SK-N-MC (cell line): ENCODE data around the gene EXPH5.

ENCODE experiments used
- EZH2 ChIP-seq: fragments of 200-600 bp; sonication (generic); IDR thresholded peaks from one replicate; pipeline ENCODE4 v1.6.1; 2017; ENCODE audit warnings: antibody characterized with exemption
- POLR2AphosphoS5 ChIP-seq: IDR thresholded peaks from 2 replicates; pipeline ENCODE4 v1.6.1; 2012; ENCODE audit warnings: mild to moderate bottlenecking, low read depth, low read length, borderline replicate concordance

DNA sequence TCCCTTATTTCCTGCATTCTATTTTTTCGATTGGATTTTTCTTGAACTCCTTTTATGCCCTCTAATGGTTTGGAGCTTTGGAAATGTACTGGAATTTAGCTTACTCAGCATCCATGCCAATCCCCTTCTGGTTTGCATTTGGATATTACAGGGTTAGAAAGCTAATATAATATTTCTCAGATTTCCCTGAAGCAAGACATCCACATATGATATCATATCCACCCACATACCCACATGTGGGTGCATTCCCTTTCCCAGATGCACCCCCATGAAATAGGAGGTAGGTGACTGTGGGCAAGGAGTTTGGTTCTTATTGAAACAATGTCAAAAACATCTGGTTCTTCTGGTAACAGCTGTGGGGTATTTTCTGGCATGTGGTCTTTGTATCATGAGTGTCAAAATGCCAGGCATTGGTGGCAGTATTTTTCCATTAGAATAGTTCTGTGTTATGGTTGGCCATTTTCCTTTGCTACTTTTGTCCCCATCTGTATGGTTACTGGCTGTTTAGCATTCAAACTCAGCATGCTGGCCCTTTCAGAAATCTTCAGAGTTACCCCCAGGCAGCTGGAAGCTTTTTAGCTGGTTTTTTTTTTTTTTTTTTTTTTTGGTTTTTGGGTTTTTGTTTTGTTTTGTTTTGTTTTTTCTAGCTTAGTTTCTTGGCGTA is 38.6 kb upstream of the EXPH5 start:
- TF ChIP-seq EZH2 (no peak), POLR2AphosphoS5 (no peak)
